ENCODE results near the gene NET1. TPM values are rescaled to one million over a fixed set of nuclear protein-coding genes. Genes with fewer than 3 reads are reported as not detected.

NET1 gene
- total RNA-seq, 1 experiment from 2014 or later, result 32.5 TPM

DNA sequence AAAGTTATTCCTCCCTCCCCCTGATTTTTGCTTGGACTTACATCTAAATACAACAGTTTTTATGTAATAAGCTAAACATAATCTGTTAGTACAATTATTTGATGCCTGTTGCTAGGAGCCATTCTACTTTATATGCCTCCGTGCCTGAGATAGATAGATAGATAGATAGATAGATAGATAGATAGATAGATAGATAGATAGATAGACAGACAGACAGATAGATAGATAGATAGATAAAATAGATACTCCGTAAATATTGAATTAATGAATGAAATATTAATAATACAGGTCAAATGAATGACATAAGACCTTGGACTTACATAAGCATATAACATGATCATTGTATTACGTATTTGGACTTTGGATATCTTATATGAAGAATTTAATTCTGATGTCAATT is 23.0 kb downstream of the NET1 start:
- in situ Hi-C loops (cut with HindIII; ENCODE audit: low sequenced_read_pairs), result no loop called here
- no peak for DNase-seq (ENCODE audit: low spot score)

DNA sequence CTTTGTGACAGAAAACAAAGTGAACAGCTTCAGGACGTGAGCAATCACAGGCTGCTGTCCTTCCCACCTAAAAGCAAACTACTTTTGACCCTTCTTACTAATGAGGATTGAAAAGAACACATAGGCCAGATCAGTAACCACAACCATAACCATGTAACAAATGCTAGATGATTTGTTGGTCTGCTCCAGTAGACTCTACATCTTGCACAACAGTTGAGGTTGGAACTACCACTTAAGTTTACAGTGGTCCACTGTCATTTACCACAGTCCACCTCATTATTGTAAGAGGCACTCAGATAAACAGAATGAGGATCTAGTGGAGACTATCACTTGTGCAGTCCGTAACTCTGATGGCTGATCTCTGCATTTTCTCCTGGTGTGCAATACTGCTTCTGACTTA is 27.8 kb downstream of the NET1 start:
- no peak for DNase-seq (ENCODE audit: low spot score)
- in situ Hi-C loops (cut with HindIII; ENCODE audit: low sequenced_read_pairs), result no loop called here

DNA sequence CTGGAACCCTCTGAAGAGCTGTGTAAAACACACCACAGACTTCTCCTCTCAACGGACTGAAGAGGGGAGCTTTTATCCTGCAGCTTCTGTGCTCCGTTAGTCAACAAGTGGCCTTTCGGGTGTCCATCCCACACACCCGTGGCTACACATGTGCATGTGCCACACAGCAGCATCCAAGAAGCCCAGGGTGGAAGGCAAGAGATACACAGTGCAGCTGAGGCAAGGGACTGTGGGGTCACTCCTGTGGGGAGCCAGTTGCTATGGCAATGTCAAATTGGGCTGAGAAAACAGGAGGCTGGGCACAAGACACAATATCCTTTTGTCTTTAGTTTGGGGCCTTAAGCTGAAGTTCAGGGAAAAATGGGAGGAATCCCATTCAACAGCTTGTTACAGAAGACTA is 28.7 kb downstream of the NET1 start:
- DNase-seq (ENCODE audit: low spot score), result no peak
- in situ Hi-C loops (cut with HindIII; ENCODE audit: low sequenced_read_pairs), result no loop called here

DNA sequence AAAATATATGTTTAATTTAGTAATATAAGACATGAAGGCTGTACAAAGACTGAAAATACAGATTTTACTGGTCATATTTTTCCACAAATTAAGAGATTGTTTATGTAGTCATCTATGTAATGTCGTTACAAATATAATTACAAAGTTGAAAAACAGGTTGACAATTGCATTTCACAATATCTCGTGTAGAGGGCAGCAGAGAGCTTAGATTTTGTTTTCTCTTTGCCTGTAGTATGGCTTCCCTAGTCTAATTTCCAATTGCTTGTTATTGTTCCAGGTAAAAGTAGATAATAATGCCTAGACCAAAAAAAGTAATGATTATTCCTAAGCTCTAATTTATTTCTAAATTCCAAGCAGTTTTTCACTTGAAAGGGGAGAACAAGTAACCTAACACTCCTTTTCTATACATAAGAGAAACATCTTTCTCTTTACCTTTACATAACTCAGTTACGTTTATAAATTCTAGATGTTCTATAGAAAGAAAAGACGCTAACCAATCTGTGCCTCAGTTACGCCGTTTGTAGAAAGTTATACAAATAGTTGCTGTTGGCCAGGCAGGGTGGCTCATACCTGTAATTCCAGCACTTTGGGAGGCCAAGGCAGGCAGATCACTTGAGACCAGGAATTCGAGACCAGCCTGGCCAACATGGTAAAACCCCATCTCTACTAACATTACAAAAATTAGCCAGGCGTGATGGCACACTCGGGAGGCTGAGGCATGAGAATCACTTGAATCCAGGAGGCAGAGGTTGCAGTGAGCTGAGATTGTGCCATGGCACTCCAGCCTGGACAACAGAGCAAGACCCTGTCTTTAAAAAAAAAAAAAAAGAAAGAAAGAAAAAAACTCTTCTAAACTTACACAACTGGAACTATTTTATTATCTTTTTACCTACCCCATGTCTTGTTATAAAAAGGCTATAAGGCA is 30.0 kb downstream of the NET1 start:
- peak; percentile 57 for DNase-seq (ENCODE audit: low spot score)
- in situ Hi-C loops (cut with HindIII; ENCODE audit: low sequenced_read_pairs), result no loop called here

DNA sequence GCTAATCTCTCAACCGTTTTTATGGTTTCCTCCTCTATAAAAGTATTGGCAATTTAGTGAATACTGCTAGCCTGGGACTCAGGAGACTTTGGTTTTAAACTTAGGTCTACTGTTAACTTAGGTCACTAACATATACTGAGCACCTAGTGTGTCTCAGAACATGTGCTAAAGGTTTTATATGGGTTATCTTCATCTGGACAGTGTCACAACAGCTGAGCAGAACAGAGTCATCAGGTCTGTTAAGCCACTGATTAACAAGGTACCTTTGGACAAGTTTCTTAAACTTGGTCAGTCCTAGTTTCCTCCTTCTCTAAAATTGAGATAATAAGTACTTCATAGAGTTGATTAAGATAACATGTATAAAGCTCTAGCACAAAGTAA is 30.6 kb downstream of the NET1 start:
- no peak for DNase-seq (ENCODE audit: low spot score)
- in situ Hi-C loops (cut with HindIII; ENCODE audit: low sequenced_read_pairs), result no loop called here

DNA sequence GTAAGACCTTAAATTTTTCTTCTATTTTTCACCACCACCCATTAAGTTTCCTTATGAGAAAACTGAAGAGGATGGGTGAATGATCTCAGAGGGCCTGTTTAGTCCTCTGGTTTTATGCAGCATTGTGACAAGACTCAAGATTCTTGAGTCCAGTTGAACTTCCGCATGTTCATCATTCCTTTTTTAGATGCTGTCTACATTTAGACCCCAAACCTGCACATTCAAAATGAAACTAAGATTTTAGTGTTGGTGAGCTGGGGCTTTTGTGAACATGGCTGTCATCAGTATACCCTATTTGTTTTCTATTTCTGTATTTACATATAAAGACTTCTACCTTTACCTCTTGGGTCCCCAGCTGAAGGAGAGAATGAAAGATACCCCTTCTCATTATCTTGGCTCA is 31.1 kb downstream of the NET1 start:
- no peak for DNase-seq (ENCODE audit: low spot score)
- in situ Hi-C loops (cut with HindIII; ENCODE audit: low sequenced_read_pairs), result no loop called here

DNA sequence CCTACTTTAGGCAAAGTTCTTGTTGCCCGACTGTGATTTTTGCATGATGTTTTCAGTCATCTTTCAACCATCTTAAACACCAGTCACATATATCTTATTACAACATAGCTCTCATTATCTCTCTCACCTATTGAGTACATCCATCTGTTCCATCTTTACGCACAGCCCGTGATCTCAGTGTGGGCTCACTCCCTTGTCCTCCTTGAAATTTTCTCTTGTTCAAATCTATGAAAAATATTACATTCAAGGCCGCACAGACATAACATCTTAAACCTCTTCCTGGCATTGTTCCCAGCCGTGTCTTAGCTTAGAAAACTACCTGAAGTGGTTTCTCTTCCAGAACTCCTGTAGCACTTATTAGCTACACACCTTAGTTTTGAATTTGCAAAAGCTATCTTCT is 32.6 kb downstream of the NET1 start:
- no peak for DNase-seq (ENCODE audit: low spot score)
- in situ Hi-C loops (cut with HindIII; ENCODE audit: low sequenced_read_pairs), result no loop called here

DNA sequence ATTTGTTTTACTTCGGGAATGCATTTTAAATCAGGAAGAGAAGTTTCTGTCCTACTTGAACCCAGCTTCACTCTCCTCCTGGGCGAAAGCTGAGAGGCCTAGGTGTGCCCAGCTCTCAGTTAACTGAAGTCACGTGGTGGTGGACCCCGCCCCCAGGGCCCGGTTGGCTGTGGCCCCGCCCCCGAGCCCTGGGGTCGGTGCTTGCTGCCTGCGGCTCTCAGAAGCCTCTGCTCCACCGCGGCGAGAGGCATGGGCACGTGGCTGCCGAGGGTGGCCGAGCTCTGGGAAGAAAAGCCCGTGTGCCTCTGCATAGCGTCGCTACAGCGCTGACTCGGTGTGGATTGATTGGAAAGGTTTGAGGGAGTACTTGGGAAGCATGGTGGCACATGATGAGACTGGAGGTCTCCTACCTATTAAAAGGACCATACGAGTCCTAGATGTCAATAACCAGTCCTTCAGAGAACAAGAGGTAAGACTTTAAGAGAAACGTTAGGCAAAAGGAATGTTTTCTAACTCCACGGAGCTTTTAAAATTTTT is 34.1 kb downstream of the NET1 start:
- in situ Hi-C loops (cut with HindIII; ENCODE audit: low sequenced_read_pairs), result no loop called here
- peak; percentile 37 for DNase-seq (ENCODE audit: low spot score)

DNA sequence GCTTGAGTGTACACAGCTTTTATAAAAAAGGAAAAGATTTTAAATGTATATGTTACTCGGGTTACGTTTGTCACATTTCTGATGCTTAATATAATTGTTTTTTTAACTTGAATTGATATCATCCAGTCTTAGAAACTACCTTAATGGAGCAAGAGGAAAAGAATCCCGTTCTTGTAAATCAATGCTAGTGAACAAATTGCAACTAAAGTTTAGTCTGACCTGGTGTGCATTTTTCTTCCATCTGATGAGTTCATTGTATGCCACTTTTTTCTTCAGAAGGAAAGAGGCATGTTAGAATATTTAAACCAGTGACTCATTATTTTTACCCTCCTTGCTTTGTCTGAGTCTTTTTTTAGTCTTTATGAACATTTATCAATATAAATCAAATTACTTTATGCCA is 34.7 kb downstream of the NET1 start:
- in situ Hi-C loops (cut with HindIII; ENCODE audit: low sequenced_read_pairs), result no loop called here
- DNase-seq (ENCODE audit: low spot score), result no peak

DNA sequence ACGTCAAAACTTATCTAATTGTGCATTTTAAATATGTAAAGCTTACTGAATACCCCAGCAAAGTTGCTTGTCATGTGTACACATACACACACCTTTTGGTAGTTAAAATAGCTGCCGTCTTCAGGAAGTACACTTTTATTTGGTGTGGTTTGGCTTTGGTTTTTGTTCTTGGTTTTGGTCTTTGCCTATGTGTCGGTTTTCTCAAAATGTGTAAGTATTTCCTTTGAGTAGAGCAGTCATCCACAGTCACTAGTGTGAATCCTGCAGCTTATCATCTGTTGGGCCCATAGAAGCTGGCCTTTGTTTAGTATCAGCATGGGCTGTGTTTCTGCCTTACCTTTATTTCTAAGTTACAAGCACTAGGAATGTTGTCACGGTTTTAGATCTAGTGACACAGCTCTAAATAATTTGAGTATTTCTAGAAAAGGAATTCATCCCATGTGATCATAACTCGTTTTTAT is 35.3 kb downstream of the NET1 start:
- no peak for DNase-seq (ENCODE audit: low spot score)
- in situ Hi-C loops (cut with HindIII; ENCODE audit: low sequenced_read_pairs), result no loop called here

DNA sequence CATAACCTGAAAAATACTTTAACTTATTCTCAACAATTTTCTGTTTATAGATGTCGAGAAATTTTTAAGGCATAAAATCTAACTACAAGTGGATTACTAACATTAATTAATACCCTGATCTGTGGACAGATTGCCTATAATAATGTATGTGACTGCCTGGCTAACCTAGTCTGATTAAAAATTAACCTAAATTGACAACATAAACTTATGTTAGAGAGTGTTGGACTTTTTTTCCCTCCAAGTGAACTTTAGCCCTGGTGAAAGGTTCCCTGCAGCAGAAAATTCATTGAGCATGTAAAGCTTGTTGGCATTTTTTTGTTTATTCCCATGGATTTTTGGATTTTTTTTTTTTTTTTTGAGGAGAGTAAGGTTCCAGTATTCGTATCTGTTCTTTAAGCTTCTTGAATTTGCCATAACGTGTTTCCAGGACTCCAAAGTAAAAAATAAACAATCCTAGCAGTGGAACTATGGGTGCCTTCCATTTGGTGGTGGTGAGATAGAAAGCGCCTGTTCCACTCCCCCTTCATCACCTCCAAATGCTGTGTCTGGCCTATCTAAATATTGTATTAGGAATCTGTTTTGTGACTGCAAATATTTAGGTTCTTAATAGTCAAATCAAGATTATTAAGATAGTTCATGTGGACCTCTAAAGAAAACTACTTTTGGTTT is 36.1 kb downstream of the NET1 start:
- in situ Hi-C loops (cut with HindIII; ENCODE audit: low sequenced_read_pairs), result no loop called here
- no peak for DNase-seq (ENCODE audit: low spot score)

DNA sequence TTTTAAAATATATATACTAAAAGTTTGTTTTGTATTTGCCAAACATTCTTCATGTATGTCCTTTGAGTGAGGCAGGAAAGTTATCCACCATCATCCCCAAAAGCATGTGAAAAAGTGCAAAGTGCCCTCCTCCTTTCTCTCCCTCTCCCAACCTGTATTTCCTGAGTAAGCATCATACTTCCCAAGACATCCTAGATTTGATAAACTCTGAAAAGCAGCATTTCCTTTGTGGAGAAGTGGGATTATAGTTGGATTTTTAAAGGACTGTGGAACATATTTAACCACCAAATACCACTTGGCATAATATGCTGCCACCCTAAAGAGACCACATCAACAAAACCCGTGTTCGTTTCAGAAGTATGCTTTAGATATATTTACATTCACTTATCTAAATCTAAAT is 36.9 kb downstream of the NET1 start:
- in situ Hi-C loops (cut with HindIII; ENCODE audit: low sequenced_read_pairs), result no loop called here
- no peak for DNase-seq (ENCODE audit: low spot score)

DNA sequence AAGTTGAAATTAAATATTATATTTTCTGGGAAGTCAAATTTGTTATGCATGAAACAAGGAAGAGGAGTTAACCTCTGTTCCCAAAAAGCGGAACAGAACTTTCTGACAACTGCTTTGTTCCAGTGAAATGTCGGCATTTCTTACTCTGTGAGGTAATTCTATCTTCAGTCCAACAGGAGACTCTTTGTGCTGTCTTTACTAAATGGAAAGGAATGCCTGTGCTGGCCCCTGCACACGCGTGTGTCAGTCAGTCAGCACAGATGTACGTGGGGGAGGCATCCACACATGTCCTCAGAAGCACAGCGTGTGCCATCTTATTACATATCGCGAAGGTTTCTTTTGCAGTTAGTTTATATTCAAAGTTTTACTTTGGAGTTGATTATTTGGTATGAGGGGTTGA is 37.5 kb downstream of the NET1 start:
- in situ Hi-C loops (cut with HindIII; ENCODE audit: low sequenced_read_pairs), result no loop called here
- no peak for DNase-seq (ENCODE audit: low spot score)

DNA sequence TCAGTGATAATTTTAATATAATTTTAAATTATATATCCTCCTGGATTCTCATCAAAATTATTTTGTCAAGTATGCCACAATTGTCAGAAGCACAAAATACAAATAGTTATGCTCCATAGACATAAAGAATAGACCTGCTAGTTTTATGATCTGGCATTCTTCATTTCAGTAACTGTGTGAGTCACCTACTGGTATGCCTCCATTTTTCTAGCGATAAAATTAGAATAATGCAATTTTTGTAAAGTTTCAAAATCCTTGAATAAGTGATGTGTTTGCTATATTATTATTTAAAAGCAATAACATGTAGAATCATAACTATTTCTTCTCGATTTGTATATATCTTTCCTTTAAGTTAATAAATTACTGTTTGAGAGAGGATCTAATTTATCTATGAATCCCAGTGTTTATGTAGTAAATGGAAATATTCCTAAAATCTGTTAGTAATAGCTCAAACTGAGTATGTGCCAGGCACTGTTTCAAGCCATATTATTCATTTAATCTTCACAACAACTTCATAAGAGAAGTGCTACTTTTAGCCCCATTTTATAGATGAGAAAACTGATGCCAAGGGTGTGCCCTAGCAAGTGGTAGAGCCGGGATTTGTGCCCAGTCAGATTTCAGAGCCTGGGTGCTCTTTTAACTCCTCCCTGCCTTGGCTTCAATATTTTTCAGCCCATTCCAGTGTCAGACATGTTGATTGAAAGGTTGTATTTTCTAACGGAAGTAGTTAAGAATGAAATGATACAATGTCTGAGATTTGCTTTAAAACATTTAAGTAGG is 38.4 kb downstream of the NET1 start:
- DNase-seq (ENCODE audit: low spot score), result no peak
- in situ Hi-C loops (cut with HindIII; ENCODE audit: low sequenced_read_pairs), result no loop called here

DNA sequence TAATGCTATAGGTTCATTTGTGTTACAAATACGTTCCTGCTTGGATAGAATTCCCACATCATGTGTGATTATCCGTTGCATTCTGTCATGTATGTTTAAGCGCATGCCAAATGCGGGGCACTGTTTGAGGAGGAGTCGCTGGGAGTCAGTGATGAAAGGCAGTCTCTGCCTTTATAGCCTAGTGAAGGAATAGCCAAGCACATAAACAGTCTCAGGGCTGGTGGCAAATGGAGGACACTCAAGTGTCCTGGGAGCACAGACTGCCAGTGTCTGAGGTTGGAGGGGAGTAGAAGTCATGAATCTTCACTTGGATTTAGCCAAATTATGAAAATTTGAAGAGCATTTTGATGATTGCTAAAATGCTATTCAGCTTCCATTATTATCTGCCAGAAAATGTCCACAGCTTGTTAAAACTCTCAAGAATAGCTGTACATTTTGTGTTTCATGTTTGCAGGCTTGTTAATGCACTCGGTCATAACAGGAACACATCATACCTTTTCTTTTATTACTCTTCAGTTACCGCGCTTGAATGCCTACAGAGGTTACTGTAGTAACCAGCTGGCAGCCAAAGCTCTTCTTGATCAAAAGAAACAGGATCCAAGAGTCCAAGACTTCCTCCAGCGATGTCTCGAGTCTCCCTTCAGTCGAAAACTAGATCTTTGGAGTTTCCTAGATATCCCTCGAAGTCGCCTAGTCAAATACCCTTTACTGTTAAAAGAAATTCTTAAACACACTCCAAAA is 41.6 kb downstream of the NET1 start:
- in situ Hi-C loops (cut with HindIII; ENCODE audit: low sequenced_read_pairs), result no loop called here
- no peak for DNase-seq (ENCODE audit: low spot score)

DNA sequence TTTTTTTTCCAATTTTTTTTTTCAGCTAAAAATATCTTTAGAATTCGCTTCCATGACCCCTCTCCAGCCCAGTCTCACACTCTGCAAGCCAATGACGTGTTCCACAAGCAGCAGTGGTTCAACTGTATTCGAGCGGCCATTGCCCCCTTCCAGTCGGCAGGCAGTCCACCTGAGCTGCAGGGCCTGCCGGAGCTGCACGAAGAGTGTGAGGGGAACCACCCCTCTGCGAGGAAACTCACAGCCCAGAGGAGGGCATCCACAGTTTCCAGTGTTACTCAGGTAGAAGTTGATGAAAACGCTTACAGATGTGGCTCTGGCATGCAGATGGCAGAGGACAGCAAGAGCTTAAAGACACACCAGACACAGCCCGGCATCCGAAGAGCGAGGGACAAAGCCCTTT is 44.2 kb downstream of the NET1 start:
- in situ Hi-C loops (cut with HindIII; ENCODE audit: low sequenced_read_pairs), result no loop called here
- DNase-seq (ENCODE audit: low spot score), result no peak

DNA sequence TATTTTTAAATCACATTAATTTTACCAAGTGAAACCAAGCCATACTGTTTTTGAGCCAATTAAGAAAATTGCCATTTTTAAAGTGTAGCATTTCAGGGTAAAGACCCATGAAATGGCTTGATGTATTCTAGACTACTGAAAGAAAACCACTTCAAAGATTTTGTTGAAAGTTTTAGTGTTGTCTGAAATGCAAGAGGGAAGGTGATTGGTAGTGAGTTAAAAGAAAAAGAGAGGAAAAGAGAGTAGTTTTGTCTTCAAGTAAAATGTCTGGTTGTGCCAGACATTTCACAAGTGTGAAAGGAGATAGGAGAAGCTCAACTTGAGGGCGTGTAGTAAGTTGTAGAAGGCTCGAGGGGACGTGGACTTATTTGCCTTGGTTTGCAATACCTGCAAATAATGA is 45.4 kb downstream of the NET1 start:
- no peak for DNase-seq (ENCODE audit: low spot score)
- in situ Hi-C loops (cut with HindIII; ENCODE audit: low sequenced_read_pairs), result no loop called here

DNA sequence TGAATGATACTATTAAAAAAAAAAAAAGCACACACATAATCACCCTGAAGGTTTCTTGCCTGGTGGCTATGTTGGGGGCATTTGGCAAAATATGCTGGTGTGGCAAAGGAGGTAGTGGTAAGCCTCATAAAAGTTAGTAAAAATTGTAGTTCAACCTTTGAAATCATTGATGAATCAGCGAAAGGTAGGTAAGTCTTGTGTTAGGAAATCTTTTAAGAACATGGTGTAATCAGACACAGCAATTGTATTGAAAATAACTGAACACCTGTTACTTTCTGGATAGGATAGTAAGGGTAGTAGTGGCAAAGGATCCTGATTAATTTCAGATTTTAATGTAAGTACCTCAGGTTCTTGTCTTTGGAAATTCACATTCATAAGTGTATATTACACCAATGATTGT is 46.1 kb downstream of the NET1 start:
- no peak for DNase-seq (ENCODE audit: low spot score)
- in situ Hi-C loops (cut with HindIII; ENCODE audit: low sequenced_read_pairs), result no loop called here
